IMR-90 (cell line): ENCODE data around the gene IRAK1BP1. TPM values are rescaled to one million over a fixed set of nuclear protein-coding genes. Genes with fewer than 3 reads are reported as not detected.

Source experiments
- ATAC-seq: fragments of 200-7000 bp; cut with Tn5 transposase; 2 replicates; pipeline ENCODE4 v1.9.1; 2020; ENCODE audit warnings: low read depth, mild to moderate bottlenecking, moderate library complexity
- BruUV-seq: library from RNA; stranded (reverse); fragments of 400-500 nt; replicated peaks from 2 replicates; lab custom pipeline; 2021; lab: Mats Ljungman, UMichigan
- CTCF ChIA-PET: fragments of 300-600 bp; formaldehyde crosslinking; extraction: SDS; loops from one replicate; lab custom pipeline; 2021; ENCODE audit warnings: antibody characterized with exemption; lab: Yijun Ruan, JAX
- POLR2A ChIA-PET: fragments of 300-600 bp; sonication (Branson Sonifier 250); formaldehyde crosslinking; loops from one replicate; lab custom pipeline; 2022; ENCODE audit warnings: antibody characterized with exemption; ENCODE audit not compliant: unreplicated experiment; lab: Charles Lee
- DNase-seq: peaks from one replicate; pipeline ENCODE4 v3.0.0; 2013
- H2AFZ ChIP-seq: replicated peaks from 2 replicates; pipeline ENCODE3; 2013; ENCODE audit warnings: low read length, mild to moderate bottlenecking; ENCODE audit not compliant: poor library complexity
- H2AK5ac ChIP-seq: 2 replicates; pipeline ENCODE4 v1.6.1; 2013; ENCODE audit warnings: low read depth, low read length, inconsistent platforms
- H2AK9ac ChIP-seq: replicated peaks from 2 replicates; pipeline ENCODE3; 2013; ENCODE audit warnings: mild to moderate bottlenecking, low read depth, low read length, moderate library complexity; ENCODE audit not compliant: poor library complexity
- H2BK120ac ChIP-seq: 2 replicates; pipeline ENCODE4 v1.6.1; 2013; ENCODE audit warnings: low read depth, low read length, inconsistent platforms
- H2BK15ac ChIP-seq: 3 replicates; pipeline ENCODE4 v1.6.1; 2013; ENCODE audit warnings: low read depth, low read length, inconsistent platforms
- H2BK20ac ChIP-seq: 2 replicates; pipeline ENCODE4 v1.6.1; 2013; ENCODE audit warnings: low read depth, mild to moderate bottlenecking, inconsistent platforms, low read length, moderate library complexity
- H2BK5ac ChIP-seq: 2 replicates; pipeline ENCODE4 v1.6.1; 2013; ENCODE audit warnings: mild to moderate bottlenecking, low read depth, low read length, inconsistent platforms; ENCODE audit not compliant: poor library complexity, severe bottlenecking
- H3K14ac ChIP-seq: replicated peaks from 2 replicates; pipeline ENCODE4 v1.6.1; 2013; ENCODE audit warnings: low read depth, low read length, inconsistent platforms
- H3K18ac ChIP-seq: 2 replicates; pipeline ENCODE4 v1.6.1; 2013; ENCODE audit warnings: low read depth, low read length, control low read depth
- H3K23ac ChIP-seq: 2 replicates; pipeline ENCODE4 v1.6.1; 2013; ENCODE audit warnings: low read depth, low read length, inconsistent platforms
- H3K27ac ChIP-seq: 2 replicates; pipeline ENCODE4 v1.5.1; 2013; ENCODE audit warnings: mild to moderate bottlenecking, control low read depth, low read length; ENCODE audit not compliant: insufficient read depth
- H3K27me3 ChIP-seq: 2 replicates; pipeline ENCODE4 v1.6.1; 2013; ENCODE audit warnings: low read length; ENCODE audit not compliant: control insufficient read depth, insufficient read depth
- H3K36me3 ChIP-seq: 2 replicates; pipeline ENCODE4 v1.6.1; 2013; ENCODE audit warnings: low read length, mixed read lengths; ENCODE audit not compliant: control insufficient read depth, insufficient read depth
- H3K4ac ChIP-seq: 2 replicates; pipeline ENCODE4 v1.6.1; 2013; ENCODE audit warnings: low read depth, low read length, inconsistent platforms
- H3K4me1 ChIP-seq: 2 replicates; pipeline ENCODE4 v1.6.1; 2013; ENCODE audit warnings: low read length, mixed read lengths; ENCODE audit not compliant: control insufficient read depth, insufficient read depth
- H3K4me2 ChIP-seq: 2 replicates; pipeline ENCODE4 v1.6.1; 2013; ENCODE audit warnings: low read depth, mild to moderate bottlenecking, control low read depth, low read length, moderate library complexity
- H3K4me3 ChIP-seq: 2 replicates; pipeline ENCODE4 v1.5.1; 2013; ENCODE audit warnings: low read depth, mild to moderate bottlenecking, control low read depth, low read length, moderate library complexity; ENCODE audit not compliant: insufficient read depth
- H3K56ac ChIP-seq: 2 replicates; pipeline ENCODE4 v1.6.1; 2013; ENCODE audit warnings: low read length, inconsistent platforms; ENCODE audit not compliant: insufficient read depth; ENCODE audit errors: extremely low read depth
- H3K79me1 ChIP-seq, 2 experiments: 2 replicates each; pipeline ENCODE4 v1.6.1; 2013; ENCODE audit warnings: low read length in 2 of 2, inconsistent platforms in 1 of 2, low read depth in 1 of 2
- H3K9ac ChIP-seq: 2 replicates; pipeline ENCODE4 v1.6.1; 2013; ENCODE audit warnings: low read depth, low read length, control low read depth
- H3K9me1 ChIP-seq: 2 replicates; pipeline ENCODE4 v1.6.1; 2013; ENCODE audit warnings: low read length, inconsistent platforms; ENCODE audit not compliant: insufficient read depth
- H3K9me3 ChIP-seq: 2 replicates; pipeline ENCODE4 v1.6.1; 2013; ENCODE audit warnings: low read length; ENCODE audit not compliant: control insufficient read depth, insufficient read depth
- H4K20me1 ChIP-seq: 2 replicates; pipeline ENCODE4 v1.6.1; 2013; ENCODE audit warnings: low read length, inconsistent platforms; ENCODE audit not compliant: insufficient read depth
- H4K5ac ChIP-seq: 2 replicates; pipeline ENCODE4 v1.6.1; 2013; ENCODE audit warnings: mild to moderate bottlenecking, low read depth, low read length, control low read depth
- H4K8ac ChIP-seq, 2 experiments: 2 replicates each; pipeline ENCODE4 v1.6.1; 2013; ENCODE audit warnings: low read depth in 2 of 2, low read length in 2 of 2, control low read depth in 1 of 2, inconsistent platforms in 1 of 2
- H4K91ac ChIP-seq: 2 replicates; pipeline ENCODE4 v1.6.1; 2013; ENCODE audit warnings: low read depth, low read length, inconsistent platforms; ENCODE audit not compliant: insufficient read depth
- BHLHE40 ChIP-seq: fragments of 150-350 bp; IDR thresholded peaks from 2 replicates; pipeline ENCODE4 v1.6.1; 2016; ENCODE audit warnings: mild to moderate bottlenecking, low read depth, low read length
- CEBPB ChIP-seq: IDR thresholded peaks from 2 replicates; pipeline ENCODE4 v1.6.1; 2012; ENCODE audit warnings: low read depth, low read length, improper control_type of control experiment
- CHD1 ChIP-seq: IDR thresholded peaks from 2 replicates; pipeline ENCODE4 v1.6.1; 2012; ENCODE audit warnings: low read depth, low read length, improper control_type of control experiment
- ELK1 ChIP-seq: fragments of 150-350 bp; IDR thresholded peaks from 2 replicates; pipeline ENCODE4 v1.6.1; 2016; ENCODE audit warnings: low read depth, mild to moderate bottlenecking, low read length, moderate library complexity, borderline replicate concordance
- FOS ChIP-seq: fragments of 150-350 bp; IDR thresholded peaks from 2 replicates; pipeline ENCODE4 v1.6.1; 2016; ENCODE audit warnings: low read depth, low read length
- MAFK ChIP-seq: IDR thresholded peaks from 2 replicates; pipeline ENCODE4 v1.6.1; 2012; ENCODE audit warnings: low read depth, low read length, improper control_type of control experiment
- MAZ ChIP-seq: IDR thresholded peaks from 2 replicates; pipeline ENCODE4 v1.6.1; 2012; ENCODE audit warnings: low read depth, mild to moderate bottlenecking, low read length, improper control_type of control experiment, moderate library complexity, borderline replicate concordance
- MXI1 ChIP-seq: IDR thresholded peaks from 2 replicates; pipeline ENCODE4 v1.6.1; 2012; ENCODE audit warnings: low read depth, mild to moderate bottlenecking, low read length, moderate library complexity, borderline replicate concordance
- NFE2L2 ChIP-seq: fragments of 150-350 bp; IDR thresholded peaks from 2 replicates; pipeline ENCODE4 v1.6.1; 2016; ENCODE audit warnings: low read depth, mild to moderate bottlenecking, low read length
- POLR2A ChIP-seq: IDR thresholded peaks from 2 replicates; pipeline ENCODE4 v1.6.1; 2012; ENCODE audit warnings: mild to moderate bottlenecking, low read depth, low read length
- RAD21 ChIP-seq: IDR thresholded peaks from 2 replicates; pipeline ENCODE4 v1.6.1; 2012; ENCODE audit warnings: low read length, improper control_type of control experiment
- RCOR1 ChIP-seq: IDR thresholded peaks from 2 replicates; pipeline ENCODE4 v1.6.1; 2012; ENCODE audit warnings: mild to moderate bottlenecking, low read length, improper control_type of control experiment; ENCODE audit not compliant: insufficient replicate concordance
- SMC3 ChIP-seq: fragments of 150-350 bp; IDR thresholded peaks from 2 replicates; pipeline ENCODE4 v1.6.1; 2016; ENCODE audit warnings: low read depth, mild to moderate bottlenecking, antibody characterized with exemption, low read length, moderate library complexity
- WGBS, 2 experiments: methylation state at CpG; one replicate each; pipeline versions ENCODE4 v1.1.5 to v1.1.7; 2013; ENCODE audit warnings: missing lambda C conversion rate in 2 of 2; ENCODE audit not compliant: insufficient read length in 1 of 2; ENCODE audit errors: extremely low coverage in 2 of 2; 5-methylcytosine and 5-hydroxymethylcytosine counted together
- dilution Hi-C: fragments of 300-500 bp; cut with HindIII; formaldehyde crosslinking; loops from one replicate; pipeline ENCODE4 v1.14.3; 2018; ENCODE audit warnings: low sequenced_read_pairs; ENCODE audit not compliant: unreplicated experiment
- in situ Hi-C: fragments of 300-500 bp; cut with MboI; formaldehyde crosslinking; loops from 3 replicates; pipeline ENCODE4 v1.14.3; 2019; ENCODE audit warnings: low sequenced_read_pairs, inconsistent platforms, mixed read lengths
- intact Hi-C: fragments of 100-400 bp; cut with micrococcal nuclease; formaldehyde crosslinking; loops from 2 replicates; pipeline ENCODE4 v1.10.0; 2022
- polyA plus RNA-seq, 3 experiments: library from polyadenylated mRNA; depleted of rRNA; stranded (reverse); fragments of >200 nt; gene quantifications; 2 replicates each; pipeline ENCODE4 v1.2.3, GENCODE V29; 2012; ENCODE audit warnings: low replicate concordance in 1 of 3
- total RNA-seq: library from RNA; depleted of rRNA; stranded (reverse); fragments of >200 nt; gene quantifications from 2 replicates; pipeline ENCODE4 v1.2.3, GENCODE V29; 2012
- TF ChIP-seq, protein P1 (sequence below): conservative IDR thresholded peaks from 2 replicates; pipeline ENCODE4 v1.5.1; 2012; ENCODE audit warnings: mild to moderate bottlenecking, low read depth, low read length, improper control_type of control experiment

Gene IRAK1BP1
- total and polyA plus RNA-seq, 2 of the 4 experiments (the other 2 are of a cell fraction): 0.94 to 2.2 TPM

- H2BK15ac ChIP-seq: no peak overlapping the region
- no peak overlapping the region for H3K18ac ChIP-seq
- intact Hi-C loops: no loop called here
- H2BK20ac ChIP-seq: no peak overlapping the region
- H3K23ac ChIP-seq: no peak overlapping the region
- ATAC-seq (no peak), DNase-seq (no peak)
- no peak overlapping the region for H4K5ac ChIP-seq
- WGBS, 2 experiments: no CpG with 5 or more reads among the region's 1 CpG
- H4K8ac ChIP-seq: no peak overlapping the region
- dilution Hi-C loops: no loop called here
- no peak overlapping the region for H3K14ac ChIP-seq
- H3K9me1 ChIP-seq: no peaks in the 10 kb centered on the region
- H2AK9ac ChIP-seq: no peak overlapping the region
- in situ Hi-C loops: no loop called here
- no peaks in the 10 kb centered on the region for H4K20me1 ChIP-seq
- CTCF ChIA-PET: no interaction called here
- H2BK5ac ChIP-seq: no peak overlapping the region
- H3K79me1 ChIP-seq: no peaks in the 10 kb centered on the region; a peak in 1 of 4 replicates
- peaks cover 9% of the 10 kb centered on the region for H3K9me3 ChIP-seq
- no peak overlapping the region for H2AK5ac ChIP-seq
- H2AFZ ChIP-seq: no peak overlapping the region
- POLR2A ChIA-PET: no interaction called here
- H3K4me3 ChIP-seq: no peak overlapping the region
- H3K4me1 ChIP-seq: no peaks in the 10 kb centered on the region
- no TSS peak for BruUV-seq
- H4K91ac ChIP-seq: no peak overlapping the region
- TF ChIP-seq FOS (no peak), CHD1 (no peak), MXI1 (no peak), MAFK (no peak), RAD21 (no peak), BHLHE40 (no peak), CEBPB (no peak), POLR2A (no peak), RCOR1 (no peak), NFE2L2 (no peak), SMC3 (no peak), MAZ (no peak), ELK1 (no peak)
- TF ChIP-seq, protein P1, sequence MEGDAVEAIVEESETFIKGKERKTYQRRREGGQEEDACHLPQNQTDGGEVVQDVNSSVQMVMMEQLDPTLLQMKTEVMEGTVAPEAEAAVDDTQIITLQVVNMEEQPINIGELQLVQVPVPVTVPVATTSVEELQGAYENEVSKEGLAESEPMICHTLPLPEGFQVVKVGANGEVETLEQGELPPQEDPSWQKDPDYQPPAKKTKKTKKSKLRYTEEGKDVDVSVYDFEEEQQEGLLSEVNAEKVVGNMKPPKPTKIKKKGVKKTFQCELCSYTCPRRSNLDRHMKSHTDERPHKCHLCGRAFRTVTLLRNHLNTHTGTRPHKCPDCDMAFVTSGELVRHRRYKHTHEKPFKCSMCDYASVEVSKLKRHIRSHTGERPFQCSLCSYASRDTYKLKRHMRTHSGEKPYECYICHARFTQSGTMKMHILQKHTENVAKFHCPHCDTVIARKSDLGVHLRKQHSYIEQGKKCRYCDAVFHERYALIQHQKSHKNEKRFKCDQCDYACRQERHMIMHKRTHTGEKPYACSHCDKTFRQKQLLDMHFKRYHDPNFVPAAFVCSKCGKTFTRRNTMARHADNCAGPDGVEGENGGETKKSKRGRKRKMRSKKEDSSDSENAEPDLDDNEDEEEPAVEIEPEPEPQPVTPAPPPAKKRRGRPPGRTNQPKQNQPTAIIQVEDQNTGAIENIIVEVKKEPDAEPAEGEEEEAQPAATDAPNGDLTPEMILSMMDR: no peak
- no peak overlapping the region for H3K27ac ChIP-seq
- peaks cover 14% of the 10 kb centered on the region for H3K36me3 ChIP-seq
- no peaks in the 10 kb centered on the region for H3K27me3 ChIP-seq
- H3K56ac ChIP-seq: no peak overlapping the region
- no peak overlapping the region for H3K4ac ChIP-seq
- H2BK120ac ChIP-seq: no peak overlapping the region
- no peak overlapping the region for H3K4me2 ChIP-seq
- H3K9ac ChIP-seq: no peak overlapping the region
Observed at GRCh38 chr6:78952362-78952761, 85.0 kb downstream of the IRAK1BP1 start.
